ENCODE data around the gene GPATCH1.

The GPATCH1 gene

GRCh38 chr19:33080761-33081681, at the start of gene GPATCH1:
Gene GPATCH1 (plus strand): TSS chr19:33081181. CDS start chr19:33081194, 13 bp downstream.
- no peak for TF ChIP-seq CTCF (IDR thresholded peaks at IDR 0.05)

GRCh38 chr19:33032218-33032781, 48.7 kb upstream of the GPATCH1 start:
- no peak for TF ChIP-seq CTCF (IDR thresholded peaks at IDR 0.05)

GRCh38 chr19:33035461-33035860, 45.5 kb upstream of the GPATCH1 start:
- no peak for TF ChIP-seq CTCF (IDR thresholded peaks at IDR 0.05)

GRCh38 chr19:33039108-33039599, 41.8 kb upstream of the GPATCH1 start:
- TF ChIP-seq CTCF (IDR thresholded peaks at IDR 0.05): no peak

- no peak for TF ChIP-seq CTCF (IDR thresholded peaks at IDR 0.05)
Measured at GRCh38 chr19:33039815-33040214, 41.2 kb upstream of the GPATCH1 start.

GRCh38 chr19:33040994-33041827, 39.8 kb upstream of the GPATCH1 start:
- no peak for TF ChIP-seq CTCF (IDR thresholded peaks at IDR 0.05)

- no peak for TF ChIP-seq CTCF (IDR thresholded peaks at IDR 0.05)
Measured at GRCh38 chr19:33047422-33047821, 33.6 kb upstream of the GPATCH1 start.

Data from LNCAP (cell line).